PFSK-1 (cell line): ENCODE data around the gene ACOT12.

Experiments
- POLR2AphosphoS5 ChIP-seq: IDR thresholded peaks from 2 replicates; pipeline ENCODE4 v1.6.1; 2012; ENCODE audit warnings: low read depth, mild to moderate bottlenecking, control low read depth, low read length, moderate library complexity
- REST ChIP-seq, 2 experiments: IDR thresholded peaks; 2 replicates each; pipeline versions ENCODE4 v1.6.1 to v1.8.0; 2011 to 2012; ENCODE audit warnings: low read depth in 2 of 2, low read length in 2 of 2, control low read depth in 1 of 2, inconsistent platforms in 1 of 2, mild to moderate bottlenecking in 1 of 2, moderate library complexity in 1 of 2; ENCODE audit not compliant: insufficient read depth in 1 of 2

- TF ChIP-seq POLR2AphosphoS5 (no peak), REST (IDR thresholded peaks at IDR 0.05; ENCODE audit: insufficient read depth in 1 of 2, low read depth in 2 of 2, low read length in 2 of 2) (no peak)
These were observed 3.2 kb upstream of the ACOT12 start for GRCh38 chr5:81397176-81397575.
